Activated B cell treated with CpG ODN at 0.5 μM for 24 hours (primary cell): ENCODE data around the gene TPM1. TPM values are rescaled to one million over a fixed set of nuclear protein-coding genes. Genes with fewer than 3 reads are reported as not detected.

Experiments
- ATAC-seq: fragments of 200-7000 bp; cut with Tn5 transposase; one replicate; pipeline ENCODE4 v1.10.0; 2021; ENCODE audit warnings: low read depth, mild to moderate bottlenecking, moderate library complexity
- CTCF ChIA-PET: fragments of 350-600 bp; sonication (Branson Sonifier 250); formaldehyde crosslinking; loops from one replicate; lab custom pipeline; 2021; ENCODE audit warnings: antibody characterized with exemption; lab: Charles Lee
- POLR2A ChIA-PET: fragments of 350-600 bp; sonication (Branson Sonifier 250); formaldehyde crosslinking; loops from one replicate; lab custom pipeline; 2021; ENCODE audit warnings: antibody characterized with exemption; lab: Charles Lee
- DNase-seq: peaks from one replicate; pipeline ENCODE4 v3.0.0; 2022
- H3K27ac Mint-ChIP-seq: one replicate; pipeline ENCODE4 v1.8.0; 2020; ENCODE audit warnings: mixed read lengths
- H3K27me3 Mint-ChIP-seq: one replicate; pipeline ENCODE4 v1.8.0; 2021; ENCODE audit warnings: mixed read lengths
- H3K36me3 Mint-ChIP-seq: one replicate; pipeline ENCODE4 v1.8.0; 2021; ENCODE audit warnings: low read depth, mixed read lengths
- H3K4me1 Mint-ChIP-seq: one replicate; pipeline ENCODE4 v1.8.0; 2021; ENCODE audit warnings: mixed read lengths
- H3K4me3 Mint-ChIP-seq: one replicate; pipeline ENCODE4 v1.8.0; 2020; ENCODE audit warnings: mild to moderate bottlenecking, mixed read lengths
- H3K9me3 Mint-ChIP-seq: one replicate; pipeline ENCODE4 v1.8.0; 2020; ENCODE audit warnings: mixed read lengths
- intact Hi-C: fragments of 100-400 bp; cut with micrococcal nuclease; formaldehyde crosslinking; loops from one replicate; pipeline ENCODE4 v1.15.1; 2024
- total RNA-seq: library from RNA; stranded (reverse); gene quantifications from 2 replicates; pipeline ENCODE4 v1.2.3, GENCODE V29; 2022
- TF ChIP-seq, protein P1 (sequence below): fragments of 200-600 bp; IDR thresholded peaks from one replicate; pipeline ENCODE4 v1.8.0; 2022; ENCODE audit warnings: antibody characterized with exemption, mild to moderate bottlenecking

The TPM1 gene
- total RNA-seq, 1 donor from 2014 or later, result 7.8 TPM

DNA sequence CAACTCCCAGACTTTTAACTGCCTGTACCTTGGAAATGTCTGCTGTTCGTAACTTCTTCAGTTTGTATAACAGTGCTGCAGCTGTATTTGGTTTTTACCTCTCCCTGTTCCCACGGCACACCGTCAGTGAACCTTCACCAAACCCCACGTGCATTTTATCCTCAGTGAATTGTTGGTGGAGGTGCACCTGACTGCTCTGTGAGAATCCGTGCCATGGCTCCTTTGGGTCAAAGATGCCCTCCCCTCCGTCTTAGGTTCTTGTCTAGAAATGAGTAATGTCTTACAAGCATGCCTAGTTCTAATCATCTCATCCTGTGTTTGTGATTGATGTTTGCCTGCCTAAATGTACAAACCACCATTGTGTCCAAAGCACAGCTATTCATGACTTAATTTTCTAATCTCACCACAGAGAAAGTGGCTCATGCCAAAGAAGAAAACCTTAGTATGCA is 28.2 kb downstream of the TPM1 start:
- Mint-ChIP-seq H3K9me3 (no peaks in the 10 kb centered on the region), H3K4me3 (no peak overlapping the region), H3K36me3 (peaks cover 3% of the 10 kb centered on the region), H3K27me3 (peaks cover 3% of the 10 kb centered on the region), H3K27ac (no peak overlapping the region), H3K4me1 (no peaks in the 10 kb centered on the region)
- ATAC-seq (no peak), DNase-seq (no peak)
- intact Hi-C loops, result no loop called here
- ChIA-PET CTCF (no interaction called here), POLR2A (no interaction called here)
- TF ChIP-seq, protein P1, sequence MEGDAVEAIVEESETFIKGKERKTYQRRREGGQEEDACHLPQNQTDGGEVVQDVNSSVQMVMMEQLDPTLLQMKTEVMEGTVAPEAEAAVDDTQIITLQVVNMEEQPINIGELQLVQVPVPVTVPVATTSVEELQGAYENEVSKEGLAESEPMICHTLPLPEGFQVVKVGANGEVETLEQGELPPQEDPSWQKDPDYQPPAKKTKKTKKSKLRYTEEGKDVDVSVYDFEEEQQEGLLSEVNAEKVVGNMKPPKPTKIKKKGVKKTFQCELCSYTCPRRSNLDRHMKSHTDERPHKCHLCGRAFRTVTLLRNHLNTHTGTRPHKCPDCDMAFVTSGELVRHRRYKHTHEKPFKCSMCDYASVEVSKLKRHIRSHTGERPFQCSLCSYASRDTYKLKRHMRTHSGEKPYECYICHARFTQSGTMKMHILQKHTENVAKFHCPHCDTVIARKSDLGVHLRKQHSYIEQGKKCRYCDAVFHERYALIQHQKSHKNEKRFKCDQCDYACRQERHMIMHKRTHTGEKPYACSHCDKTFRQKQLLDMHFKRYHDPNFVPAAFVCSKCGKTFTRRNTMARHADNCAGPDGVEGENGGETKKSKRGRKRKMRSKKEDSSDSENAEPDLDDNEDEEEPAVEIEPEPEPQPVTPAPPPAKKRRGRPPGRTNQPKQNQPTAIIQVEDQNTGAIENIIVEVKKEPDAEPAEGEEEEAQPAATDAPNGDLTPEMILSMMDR, result no peak

DNA sequence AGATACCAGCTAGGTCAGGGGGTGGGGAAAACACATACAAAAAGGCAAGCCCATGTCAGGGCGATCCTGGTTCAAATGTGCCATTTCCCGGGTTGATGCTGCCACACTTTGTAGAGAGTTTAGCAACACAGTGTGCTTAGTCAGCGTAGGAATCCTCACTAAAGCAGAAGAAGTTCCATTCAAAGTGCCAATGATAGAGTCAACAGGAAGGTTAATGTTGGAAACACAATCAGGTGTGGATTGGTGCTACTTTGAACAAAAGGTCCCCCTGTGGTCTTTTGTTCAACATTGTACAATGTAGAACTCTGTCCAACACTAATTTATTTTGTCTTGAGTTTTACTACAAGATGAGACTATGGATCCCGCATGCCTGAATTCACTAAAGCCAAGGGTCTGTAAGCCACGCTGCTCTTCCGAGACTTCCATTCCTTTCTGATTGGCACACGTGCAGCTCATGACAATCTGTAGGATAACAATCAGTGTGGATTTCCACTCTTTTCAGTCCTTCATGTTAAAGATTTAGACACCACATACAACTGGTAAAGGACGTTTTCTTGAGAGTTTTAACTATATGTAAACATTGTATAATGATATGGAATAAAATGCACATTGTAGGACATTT is 28.9 kb downstream of the TPM1 start:
- Mint-ChIP-seq H3K27me3 (peaks cover 3% of the 10 kb centered on the region), H3K9me3 (no peaks in the 10 kb centered on the region), H3K27ac (no peak overlapping the region), H3K4me3 (no peak overlapping the region), H3K4me1 (no peaks in the 10 kb centered on the region), H3K36me3 (peaks cover 3% of the 10 kb centered on the region)
- TF ChIP-seq, protein P1, result no peak
- ChIA-PET POLR2A (no interaction called here), CTCF (no interaction called here)
- DNase-seq (no peak), ATAC-seq (no peak)
- intact Hi-C loops, result no loop called here

DNA sequence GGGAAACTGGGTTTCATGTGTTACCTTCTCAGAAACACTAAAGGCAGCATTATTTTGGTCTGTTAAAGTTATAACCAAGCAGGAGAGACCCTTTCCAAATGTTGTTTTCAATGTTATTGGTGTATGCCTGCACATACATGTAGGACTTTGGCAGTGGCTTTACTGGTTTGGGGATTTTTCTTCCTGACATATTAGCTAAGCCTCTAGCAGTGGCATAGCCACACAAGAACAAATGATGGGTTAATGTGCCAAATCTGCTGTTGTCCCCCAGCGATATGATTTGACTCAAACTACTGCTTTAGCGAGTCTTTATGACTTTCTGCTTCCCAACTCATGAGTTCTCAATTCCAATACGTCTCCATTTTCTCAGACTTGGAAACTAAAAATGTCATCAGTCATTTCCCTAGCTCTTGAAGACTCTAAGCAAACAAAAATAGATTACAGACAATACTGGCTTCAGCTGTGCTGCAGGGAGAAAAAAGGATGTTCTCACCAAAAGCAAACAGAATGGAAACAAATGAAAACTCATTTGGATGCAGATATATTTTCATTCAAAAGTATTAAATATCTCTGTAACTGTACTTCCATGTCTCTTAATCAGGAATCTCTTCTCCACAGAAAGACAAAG is 29.6 kb downstream of the TPM1 start:
- H3K9me3 Mint-ChIP-seq, result no peaks in the 10 kb centered on the region
- peaks cover 3% of the 10 kb centered on the region for H3K36me3 Mint-ChIP-seq
- TF ChIP-seq, protein P1, result no peak
- ATAC-seq (no peak), DNase-seq (no peak)
- H3K4me1 Mint-ChIP-seq, result no peaks in the 10 kb centered on the region
- H3K27me3 Mint-ChIP-seq, result peaks cover 3% of the 10 kb centered on the region
- no peak overlapping the region for H3K27ac Mint-ChIP-seq
- CTCF ChIA-PET, result no interaction called here
- intact Hi-C loops, result no loop called here
- H3K4me3 Mint-ChIP-seq, result no peak overlapping the region
- POLR2A ChIA-PET, result no interaction called here

DNA sequence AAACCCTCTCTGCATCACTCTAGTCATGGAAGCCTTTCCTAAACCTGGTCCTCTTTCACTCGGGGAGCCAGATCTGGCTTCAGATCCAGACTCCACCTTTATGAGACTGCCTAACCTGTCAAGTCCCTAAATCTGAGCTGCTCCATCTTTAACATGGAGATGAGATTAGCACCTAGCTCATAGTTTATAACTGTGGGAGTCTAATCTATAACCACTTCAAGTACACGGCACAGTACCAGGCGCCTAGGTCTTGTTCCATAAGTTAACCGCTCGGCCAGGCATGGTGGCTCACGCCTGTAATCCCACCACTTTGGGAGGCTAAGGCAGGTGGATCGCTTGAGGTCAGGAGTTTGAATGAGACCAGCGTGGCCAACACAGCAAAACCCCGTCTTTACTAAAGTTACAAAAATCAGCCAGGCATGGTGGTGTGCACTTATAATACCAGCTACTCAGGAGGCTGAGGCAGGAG is 30.3 kb downstream of the TPM1 start:
- DNase-seq (no peak), ATAC-seq (no peak)
- H3K27ac Mint-ChIP-seq, result no peak overlapping the region
- H3K4me1 Mint-ChIP-seq, result no peaks in the 10 kb centered on the region
- peaks cover 3% of the 10 kb centered on the region for H3K36me3 Mint-ChIP-seq
- H3K27me3 Mint-ChIP-seq, result peaks cover 6% of the 10 kb centered on the region
- ChIA-PET CTCF (no interaction called here), POLR2A (no interaction called here)
- H3K4me3 Mint-ChIP-seq, result no peak overlapping the region
- H3K9me3 Mint-ChIP-seq, result no peaks in the 10 kb centered on the region
- intact Hi-C loops, result no loop called here
- TF ChIP-seq, protein P1, result no peak

DNA sequence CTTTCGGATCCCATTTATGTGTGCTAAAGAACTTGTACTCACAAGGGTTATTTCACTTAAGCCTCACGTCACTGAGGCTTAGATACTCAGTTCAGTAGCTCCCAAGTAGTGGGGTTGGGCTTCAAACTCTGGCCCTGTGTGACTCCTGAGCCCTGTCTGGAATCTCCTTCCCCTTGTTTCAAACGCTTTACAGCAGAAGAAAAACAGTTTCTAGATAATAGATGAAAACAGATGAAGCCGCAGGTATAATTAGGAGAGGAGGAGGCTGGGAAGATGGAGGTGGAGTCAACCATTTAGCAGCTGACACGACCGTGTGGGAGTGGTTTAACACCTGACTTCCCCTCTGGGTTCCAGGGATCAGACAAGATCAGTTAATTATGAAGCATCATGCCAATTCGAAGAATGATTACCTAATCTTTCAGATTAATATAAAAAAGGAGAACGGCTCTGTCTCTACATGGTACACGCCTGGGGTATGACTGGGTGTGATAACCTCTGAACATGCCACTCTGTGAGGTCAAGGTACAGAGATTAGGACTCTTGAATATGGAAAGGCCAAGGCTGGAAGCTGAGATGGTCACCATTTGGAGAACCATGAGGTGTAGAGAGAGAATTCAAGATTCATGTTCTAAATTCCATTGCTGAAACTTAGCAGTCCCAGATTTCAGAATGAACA is 31.1 kb downstream of the TPM1 start:
- Mint-ChIP-seq H3K4me3 (no peak overlapping the region), H3K27me3 (peaks cover 7% of the 10 kb centered on the region), H3K9me3 (no peaks in the 10 kb centered on the region), H3K27ac (no peak overlapping the region), H3K4me1 (no peaks in the 10 kb centered on the region), H3K36me3 (no peaks in the 10 kb centered on the region)
- DNase-seq (no peak), ATAC-seq (no peak)
- CTCF ChIA-PET, result interaction anchor here (1.1 kb wide), 1 partner anchor 26 kb away, joined by 3 read pairs; no protein-coding TSS in a partner anchor
- POLR2A ChIA-PET, result no interaction called here
- TF ChIP-seq, protein P1, result no peak
- intact Hi-C loops, result no loop called here
